GM23338 (cell line): Measurements from ENCODE around the gene ATG7. TPM values are rescaled to one million over a fixed set of nuclear protein-coding genes. Genes with fewer than 3 reads are reported as not detected.

Experiments used
- ATAC-seq: fragments of 200-7000 bp; cut with Tn5 transposase; 3 replicates; pipeline ENCODE4 v1.9.1; 2020
- DNase-seq: peaks from one replicate; pipeline ENCODE4 v3.0.0-alpha.2; 2015; ENCODE audit warnings: low spot score
- H2AFZ ChIP-seq: fragments of 200-600 bp; sonication (generic); 2 replicates; pipeline ENCODE4 v1.8.0; 2016; ENCODE audit warnings: antibody characterized with exemption, mild to moderate bottlenecking, moderate library complexity
- H3F3A ChIP-seq: fragments of 200-600 bp; sonication (generic); replicated peaks from 2 replicates; pipeline ENCODE4 v1.8.0; 2017; ENCODE audit warnings: antibody characterized with exemption, mixed run types, low read depth
- H3K27ac ChIP-seq: fragments of 200-600 bp; sonication (generic); 2 replicates; pipeline ENCODE4 v1.6.1; 2016; ENCODE audit warnings: low read depth
- H3K27me3 ChIP-seq: fragments of 200-600 bp; sonication (generic); 2 replicates; pipeline ENCODE4 v1.8.0; 2016; ENCODE audit warnings: mild to moderate bottlenecking, mixed run types, moderate library complexity; ENCODE audit not compliant: insufficient read depth
- H3K36me3 ChIP-seq: fragments of 200-600 bp; sonication (generic); 2 replicates; pipeline ENCODE4 v1.8.0; 2016; ENCODE audit warnings: mild to moderate bottlenecking; ENCODE audit not compliant: insufficient read depth
- H3K4me1 ChIP-seq: fragments of 200-600 bp; sonication (generic); 2 replicates; pipeline ENCODE4 v1.8.0; 2016; ENCODE audit warnings: mild to moderate bottlenecking, moderate library complexity; ENCODE audit not compliant: insufficient read depth
- H3K4me2 ChIP-seq: fragments of 200-600 bp; sonication (generic); 2 replicates; pipeline ENCODE4 v1.7.1; 2017; ENCODE audit warnings: mixed run types
- H3K4me3 ChIP-seq: fragments of 200-600 bp; sonication (generic); 2 replicates; pipeline ENCODE4 v1.6.1; 2016; ENCODE audit warnings: mixed run types
- H3K79me2 ChIP-seq: fragments of 200-600 bp; sonication (generic); replicated peaks from 2 replicates; pipeline ENCODE4 v1.8.0; 2017; ENCODE audit warnings: mild to moderate bottlenecking; ENCODE audit not compliant: insufficient read depth
- H3K9me2 ChIP-seq: fragments of 200-600 bp; sonication (generic); 2 replicates; pipeline ENCODE4 v1.8.0; 2017; ENCODE audit not compliant: insufficient read depth
- H4K20me1 ChIP-seq: fragments of 200-600 bp; sonication (generic); replicated peaks from 2 replicates; pipeline ENCODE4 v1.8.0; 2017; ENCODE audit warnings: mild to moderate bottlenecking; ENCODE audit not compliant: insufficient read depth
- H3K27ac Mint-ChIP-seq: 2 replicates; pipeline ENCODE4 v1.8.0; 2020; ENCODE audit warnings: inconsistent platforms, mild to moderate bottlenecking, moderate library complexity, mixed read lengths
- H3K27me3 Mint-ChIP-seq: 3 replicates; pipeline ENCODE4 v1.8.0; 2022; ENCODE audit warnings: low read depth, mild to moderate bottlenecking, moderate library complexity, mixed read lengths, inconsistent platforms; ENCODE audit not compliant: insufficient read depth, poor library complexity
- H3K36me3 Mint-ChIP-seq: 3 replicates; pipeline ENCODE4 v1.8.0; 2021; ENCODE audit warnings: low read depth, mild to moderate bottlenecking, inconsistent platforms, moderate library complexity, mixed read lengths
- H3K4me1 Mint-ChIP-seq: 3 replicates; pipeline ENCODE4 v1.8.0; 2020; ENCODE audit warnings: mild to moderate bottlenecking, inconsistent platforms, mixed read lengths
- H3K4me3 Mint-ChIP-seq: 3 replicates; pipeline ENCODE4 v1.8.0; 2021; ENCODE audit warnings: moderate library complexity, mild to moderate bottlenecking, inconsistent platforms, mixed read lengths
- H3K9me3 Mint-ChIP-seq: 3 replicates; pipeline ENCODE4 v1.8.0; 2020; ENCODE audit warnings: moderate library complexity, mild to moderate bottlenecking, inconsistent platforms, mixed read lengths
- EZH2phosphoT487 ChIP-seq: fragments of 200-600 bp; sonication (generic); IDR thresholded peaks from one replicate; pipeline ENCODE4 v1.8.1; 2018; ENCODE audit warnings: antibody characterized with exemption; ENCODE audit not compliant: unreplicated experiment
- NANOG ChIP-seq: IDR thresholded peaks from 2 replicates; pipeline ENCODE4 v1.6.1; 2016; ENCODE audit warnings: antibody characterized with exemption, borderline replicate concordance
- ZNF114 ChIP-seq: fragments of 250-450 bp; sonication (Bioruptor Pico); IDR thresholded peaks from 2 replicates; pipeline ENCODE4 v1.5.0; 2020; ENCODE audit warnings: mild to moderate bottlenecking, moderate library complexity
- ZNF331 ChIP-seq: fragments of 250-450 bp; sonication (Bioruptor Pico); IDR thresholded peaks from 2 replicates; pipeline ENCODE4 v1.5.0; 2020; ENCODE audit warnings: low read depth, mild to moderate bottlenecking, moderate library complexity
- polyA plus RNA-seq: library from polyadenylated mRNA; unstranded; fragments of >200 nt; fragmentation: Nextera tagmentation; extraction: Ambion mirVana; gene quantifications from 2 replicates; pipeline ENCODE4 v1.2.1, GENCODE V29; 2016
- total RNA-seq: library from RNA; depleted of rRNA; stranded (reverse); fragments of >200 nt; shearing (Covaris generic); gene quantifications from 2 replicates; pipeline ENCODE4 v1.2.3, GENCODE V29; 2014
- TF ChIP-seq, protein P1 (sequence below): fragments of 250-450 bp; sonication (Bioruptor Pico); IDR thresholded peaks from 2 replicates; pipeline ENCODE4 v1.5.0; 2020; ENCODE audit warnings: mild to moderate bottlenecking, moderate library complexity
- TF ChIP-seq, protein P2 (sequence below), 2 experiments: fragments of 200-600 bp in 1 of 2; sonication (generic) in 1 of 2; conservative IDR thresholded peaks; 2 replicates each; pipeline versions ENCODE4 v1.5.1 to v1.6.1; 2016 to 2017; ENCODE audit warnings: antibody characterized with exemption in 2 of 2, low read depth in 2 of 2, mild to moderate bottlenecking in 2 of 2, moderate library complexity in 1 of 2

The ATG7 gene
- total and polyA plus RNA-seq, 2 experiments from 2014 or later, result 16.2 to 36.7 TPM

DNA sequence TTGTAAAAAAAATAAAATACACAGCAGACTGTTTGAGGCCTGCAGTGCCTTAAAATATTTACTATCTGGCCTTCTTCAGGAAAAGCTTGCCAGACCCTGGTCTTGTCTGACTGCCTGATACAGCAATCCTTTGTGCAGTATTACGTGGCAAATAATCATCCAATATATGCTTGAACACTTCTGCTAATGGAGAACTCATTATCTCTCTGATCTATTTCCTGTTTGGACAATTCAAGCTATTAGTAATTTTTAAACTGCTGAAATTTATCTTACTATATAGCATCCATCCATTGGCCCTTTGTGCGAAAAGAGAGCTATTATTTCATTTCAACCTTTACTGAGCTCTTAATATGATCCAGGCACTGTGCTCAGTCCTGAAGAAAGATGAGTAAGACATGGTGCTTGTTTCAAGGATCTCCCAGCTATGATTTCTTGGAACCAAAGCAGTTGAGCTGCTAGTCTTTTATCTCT, 15.9 kb downstream of the ATG7 start (continued):
- TF ChIP-seq, protein P1, sequence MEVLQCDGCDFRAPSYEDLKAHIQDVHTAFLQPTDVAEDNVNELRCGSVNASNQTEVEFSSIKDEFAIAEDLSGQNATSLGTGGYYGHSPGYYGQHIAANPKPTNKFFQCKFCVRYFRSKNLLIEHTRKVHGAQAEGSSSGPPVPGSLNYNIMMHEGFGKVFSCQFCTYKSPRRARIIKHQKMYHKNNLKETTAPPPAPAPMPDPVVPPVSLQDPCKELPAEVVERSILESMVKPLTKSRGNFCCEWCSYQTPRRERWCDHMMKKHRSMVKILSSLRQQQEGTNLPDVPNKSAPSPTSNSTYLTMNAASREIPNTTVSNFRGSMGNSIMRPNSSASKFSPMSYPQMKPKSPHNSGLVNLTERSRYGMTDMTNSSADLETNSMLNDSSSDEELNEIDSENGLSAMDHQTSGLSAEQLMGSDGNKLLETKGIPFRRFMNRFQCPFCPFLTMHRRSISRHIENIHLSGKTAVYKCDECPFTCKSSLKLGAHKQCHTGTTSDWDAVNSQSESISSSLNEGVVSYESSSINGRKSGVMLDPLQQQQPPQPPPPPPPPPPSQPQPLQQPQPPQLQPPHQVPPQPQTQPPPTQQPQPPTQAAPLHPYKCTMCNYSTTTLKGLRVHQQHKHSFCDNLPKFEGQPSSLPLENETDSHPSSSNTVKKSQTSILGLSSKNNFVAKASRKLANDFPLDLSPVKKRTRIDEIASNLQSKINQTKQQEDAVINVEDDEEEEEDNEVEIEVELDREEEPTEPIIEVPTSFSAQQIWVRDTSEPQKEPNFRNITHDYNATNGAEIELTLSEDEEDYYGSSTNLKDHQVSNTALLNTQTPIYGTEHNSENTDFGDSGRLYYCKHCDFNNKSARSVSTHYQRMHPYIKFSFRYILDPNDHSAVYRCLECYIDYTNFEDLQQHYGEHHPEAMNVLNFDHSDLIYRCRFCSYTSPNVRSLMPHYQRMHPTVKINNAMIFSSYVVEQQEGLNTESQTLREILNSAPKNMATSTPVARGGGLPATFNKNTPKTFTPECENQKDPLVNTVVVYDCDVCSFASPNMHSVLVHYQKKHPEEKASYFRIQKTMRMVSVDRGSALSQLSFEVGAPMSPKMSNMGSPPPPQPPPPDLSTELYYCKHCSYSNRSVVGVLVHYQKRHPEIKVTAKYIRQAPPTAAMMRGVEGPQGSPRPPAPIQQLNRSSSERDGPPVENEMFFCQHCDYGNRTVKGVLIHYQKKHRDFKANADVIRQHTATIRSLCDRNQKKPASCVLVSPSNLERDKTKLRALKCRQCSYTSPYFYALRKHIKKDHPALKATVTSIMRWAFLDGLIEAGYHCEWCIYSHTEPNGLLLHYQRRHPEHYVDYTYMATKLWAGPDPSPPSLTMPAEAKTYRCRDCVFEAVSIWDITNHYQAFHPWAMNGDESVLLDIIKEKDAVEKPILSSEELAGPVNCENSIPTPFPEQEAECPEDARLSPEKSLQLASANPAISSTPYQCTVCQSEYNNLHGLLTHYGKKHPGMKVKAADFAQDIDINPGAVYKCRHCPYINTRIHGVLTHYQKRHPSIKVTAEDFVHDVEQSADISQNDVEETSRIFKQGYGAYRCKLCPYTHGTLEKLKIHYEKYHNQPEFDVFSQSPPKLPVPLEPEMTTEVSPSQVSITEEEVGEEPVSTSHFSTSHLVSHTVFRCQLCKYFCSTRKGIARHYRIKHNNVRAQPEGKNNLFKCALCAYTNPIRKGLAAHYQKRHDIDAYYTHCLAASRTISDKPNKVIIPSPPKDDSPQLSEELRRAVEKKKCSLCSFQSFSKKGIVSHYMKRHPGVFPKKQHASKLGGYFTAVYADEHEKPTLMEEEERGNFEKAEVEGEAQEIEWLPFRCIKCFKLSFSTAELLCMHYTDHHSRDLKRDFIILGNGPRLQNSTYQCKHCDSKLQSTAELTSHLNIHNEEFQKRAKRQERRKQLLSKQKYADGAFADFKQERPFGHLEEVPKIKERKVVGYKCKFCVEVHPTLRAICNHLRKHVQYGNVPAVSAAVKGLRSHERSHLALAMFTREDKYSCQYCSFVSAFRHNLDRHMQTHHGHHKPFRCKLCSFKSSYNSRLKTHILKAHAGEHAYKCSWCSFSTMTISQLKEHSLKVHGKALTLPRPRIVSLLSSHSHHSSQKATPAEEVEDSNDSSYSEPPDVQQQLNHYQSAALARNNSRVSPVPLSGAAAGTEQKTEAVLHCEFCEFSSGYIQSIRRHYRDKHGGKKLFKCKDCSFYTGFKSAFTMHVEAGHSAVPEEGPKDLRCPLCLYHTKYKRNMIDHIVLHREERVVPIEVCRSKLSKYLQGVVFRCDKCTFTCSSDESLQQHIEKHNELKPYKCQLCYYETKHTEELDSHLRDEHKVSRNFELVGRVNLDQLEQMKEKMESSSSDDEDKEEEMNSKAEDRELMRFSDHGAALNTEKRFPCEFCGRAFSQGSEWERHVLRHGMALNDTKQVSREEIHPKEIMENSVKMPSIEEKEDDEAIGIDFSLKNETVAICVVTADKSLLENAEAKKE (CRISPR knock-in tag), result no peak
- TF ChIP-seq, protein P2, sequence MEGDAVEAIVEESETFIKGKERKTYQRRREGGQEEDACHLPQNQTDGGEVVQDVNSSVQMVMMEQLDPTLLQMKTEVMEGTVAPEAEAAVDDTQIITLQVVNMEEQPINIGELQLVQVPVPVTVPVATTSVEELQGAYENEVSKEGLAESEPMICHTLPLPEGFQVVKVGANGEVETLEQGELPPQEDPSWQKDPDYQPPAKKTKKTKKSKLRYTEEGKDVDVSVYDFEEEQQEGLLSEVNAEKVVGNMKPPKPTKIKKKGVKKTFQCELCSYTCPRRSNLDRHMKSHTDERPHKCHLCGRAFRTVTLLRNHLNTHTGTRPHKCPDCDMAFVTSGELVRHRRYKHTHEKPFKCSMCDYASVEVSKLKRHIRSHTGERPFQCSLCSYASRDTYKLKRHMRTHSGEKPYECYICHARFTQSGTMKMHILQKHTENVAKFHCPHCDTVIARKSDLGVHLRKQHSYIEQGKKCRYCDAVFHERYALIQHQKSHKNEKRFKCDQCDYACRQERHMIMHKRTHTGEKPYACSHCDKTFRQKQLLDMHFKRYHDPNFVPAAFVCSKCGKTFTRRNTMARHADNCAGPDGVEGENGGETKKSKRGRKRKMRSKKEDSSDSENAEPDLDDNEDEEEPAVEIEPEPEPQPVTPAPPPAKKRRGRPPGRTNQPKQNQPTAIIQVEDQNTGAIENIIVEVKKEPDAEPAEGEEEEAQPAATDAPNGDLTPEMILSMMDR (conservative IDR thresholded peaks at IDR 0.05; ENCODE audit: low read depth in 2 of 2), result no peak
- TF ChIP-seq NANOG (no peak), ZNF331 (CRISPR knock-in tag) (no peak), EZH2phosphoT487 (no peak)

GRCh38 chr3:11288786-11289637, 16.8 kb downstream of the ATG7 start:
- Histone ChIP-seq H3K4me3 (no peak overlapping the region), H3K27me3 (no peaks in the 10 kb centered on the region), H3K9me2 (no peaks in the 10 kb centered on the region), H3K79me2 (no peaks in the 10 kb centered on the region), H4K20me1 (no peaks in the 10 kb centered on the region; the same call in 1 of the 2 replicates), H2AFZ (no peak overlapping the region), H3F3A (no peaks in the 10 kb centered on the region), H3K4me1 (no peaks in the 10 kb centered on the region), H3K27ac (no peak overlapping the region), H3K36me3 (no peaks in the 10 kb centered on the region), H3K4me2 (no peak overlapping the region)
- H3K36me3 Mint-ChIP-seq, result no peaks in the 10 kb centered on the region
- no peaks in the 10 kb centered on the region for H3K4me1 Mint-ChIP-seq
- DNase-seq (no peak), ATAC-seq (no peak)
- no peaks in the 10 kb centered on the region for H3K9me3 Mint-ChIP-seq
- H3K27me3 Mint-ChIP-seq, result no peaks in the 10 kb centered on the region
- no peak for TF ChIP-seq EZH2phosphoT487
- TF ChIP-seq ZNF114 (CRISPR knock-in tag), result no peak
- no peak overlapping the region for H3K27ac Mint-ChIP-seq
- H3K4me3 Mint-ChIP-seq, result no peak overlapping the region
